ENCODE measurements around the gene SOX10.
"Not testable (repeated sequence)": the region's sequence is repeated elsewhere in the genome, so short reads cannot be mapped to it uniquely, and the experiment has no call there.

The SOX10 gene

GRCh38 chr22:37959231-37959825 lies 25.0 kb downstream of the SOX10 start:
- no peak for DNase-seq

- no peak for DNase-seq
These were observed 27.1 kb downstream of the SOX10 start for GRCh38 chr22:37957232-37957631.

GRCh38 chr22:37955825-37956397 lies 28.4 kb downstream of the SOX10 start:
- not testable (repeated sequence) for DNase-seq

- no peak for DNase-seq
These were observed 29.7 kb downstream of the SOX10 start for GRCh38 chr22:37954686-37955085.

- peak; percentile 94 to 96 for DNase-seq
These were observed 30.7 kb downstream of the SOX10 start, which contains the start of the genes C22orf23 and POLR2F for GRCh38 chr22:37953437-37954179. TSS of gene C22orf23 (minus strand) at chr22:37953601. CDS start at chr22:37953149, 452 bp downstream. TSS of gene POLR2F (plus strand) at chr22:37953699. CDS start at chr22:37953788, 89 bp downstream.

GRCh38 chr22:37953062-37953436 lies 31.3 kb downstream of the SOX10 start:
- no peak for DNase-seq

- not testable (repeated sequence) for DNase-seq
These were observed 31.7 kb downstream of the SOX10 start for GRCh38 chr22:37952629-37953028.

- DNase-seq = no peak
These were observed 33.0 kb downstream of the SOX10 start for GRCh38 chr22:37951305-37951704.

GRCh38 chr22:37947142-37947795 lies 37.1 kb downstream of the SOX10 start:
- not testable (repeated sequence) for DNase-seq

- not testable (repeated sequence) for DNase-seq
These were observed 39.9 kb downstream of the SOX10 start for GRCh38 chr22:37944423-37944822.

GRCh38 chr22:37943825-37944198 lies 40.5 kb downstream of the SOX10 start:
- no peak for DNase-seq

GRCh38 chr22:37943136-37943824 lies 41.1 kb downstream of the SOX10 start:
- no peak for DNase-seq

GRCh38 chr22:37942133-37942532 lies 42.2 kb downstream of the SOX10 start:
- no peak for DNase-seq

- DNase-seq = peak; percentile 89 to 93
These were observed 43.5 kb downstream of the SOX10 start for GRCh38 chr22:37940698-37941376.

- DNase-seq = peak; percentile 85 to 90
These were observed 50.5 kb downstream of the SOX10 start for GRCh38 chr22:37933711-37934376.

GRCh38 chr22:37932821-37933578 lies 51.4 kb downstream of the SOX10 start:
- no peak for DNase-seq

- DNase-seq = no peak
These were observed 52.0 kb downstream of the SOX10 start for GRCh38 chr22:37932401-37932800.

- no peak for DNase-seq
These were observed 52.4 kb downstream of the SOX10 start for GRCh38 chr22:37931893-37932389.

GRCh38 chr22:37930952-37931440 lies 53.4 kb downstream of the SOX10 start:
- no peak for DNase-seq

- DNase-seq = peak in 1 of 2 experiments; percentile 40
These were observed 53.9 kb downstream of the SOX10 start for GRCh38 chr22:37930270-37930951.
